H1 (cell line): ENCODE measurements around the gene ITM2B. TPM values are rescaled to one million over a fixed set of nuclear protein-coding genes. Genes with fewer than 3 reads are reported as not detected.

Experiments
- CTCF ChIA-PET: fragments of 300-600 bp; sonication (Branson Sonifier 250); formaldehyde crosslinking; loops from one replicate; lab custom pipeline; 2021; ENCODE audit not compliant: partially characterized antibody; lab: Charles Lee
- POLR2A ChIA-PET: fragments of 300-600 bp; sonication (Branson Sonifier 250); formaldehyde crosslinking; loops from one replicate; lab custom pipeline; 2021; ENCODE audit warnings: inconsistent platforms; ENCODE audit not compliant: partially characterized antibody; lab: Charles Lee
- DNase-seq, 2 experiments: peaks; one replicate each; pipeline versions ENCODE4 v3.0.0 to v3.0.0-alpha.2; 2010 to 2022; ENCODE audit warnings: low spot score in 2 of 2, low read depth in 1 of 2, mixed read lengths in 1 of 2
- FAIRE-seq: peaks from 2 replicates; lab custom pipeline; 2011; peaks lifted over from hg19 to GRCh38; lab: Jason Lieb, UNC
- H2AFZ ChIP-seq: 2 replicates; pipeline ENCODE4 v1.8.1; 2012; ENCODE audit warnings: low read length, inconsistent platforms
- H2AK5ac ChIP-seq: 2 replicates; pipeline ENCODE4 v1.6.1; 2013; ENCODE audit warnings: low read depth, low read length
- H2BK120ac ChIP-seq: replicated peaks from 2 replicates; pipeline ENCODE3; 2013; ENCODE audit warnings: low read depth, low read length, inconsistent platforms
- H2BK12ac ChIP-seq: 2 replicates; pipeline ENCODE4 v1.6.1; 2013; ENCODE audit warnings: low read depth, low read length
- H2BK15ac ChIP-seq: 2 replicates; pipeline ENCODE4 v1.6.1; 2013; ENCODE audit warnings: low read length
- H2BK20ac ChIP-seq: 2 replicates; pipeline ENCODE4 v1.6.1; 2013; ENCODE audit warnings: low read length
- H2BK5ac ChIP-seq: 2 replicates; pipeline ENCODE4 v1.6.1; 2013; ENCODE audit warnings: low read depth, low read length
- H3K14ac ChIP-seq: 2 replicates; pipeline ENCODE4 v1.6.1; 2013; ENCODE audit warnings: inconsistent platforms; ENCODE audit not compliant: insufficient read length
- H3K18ac ChIP-seq: 2 replicates; pipeline ENCODE4 v1.6.1; 2013; ENCODE audit warnings: low read length; ENCODE audit errors: extremely low read depth
- H3K23ac ChIP-seq: 2 replicates; pipeline ENCODE4 v1.6.1; 2013; ENCODE audit warnings: inconsistent platforms; ENCODE audit not compliant: insufficient read length
- H3K23me2 ChIP-seq: 2 replicates; pipeline ENCODE4 v1.6.1; 2013; ENCODE audit warnings: low read depth, low read length
- H3K27ac ChIP-seq: 2 replicates; pipeline ENCODE4 v1.6.1; 2011; ENCODE audit warnings: low read depth, low read length, inconsistent platforms
- H3K27me3 ChIP-seq, 4 experiments: replicated peaks in 1 of 4; 1 replicate in 1 of 4; 2 replicates in 3 of 4; pipeline versions ENCODE4 v1.6.1 to v1.8.1; 2011 to 2013; ENCODE audit warnings: low read length in 3 of 4, mild to moderate bottlenecking in 3 of 4, inconsistent platforms in 2 of 4, mixed read lengths in 2 of 4, moderate library complexity in 1 of 4; ENCODE audit not compliant: control insufficient read depth in 3 of 4, insufficient read depth in 3 of 4; ENCODE audit errors: extremely low read depth in 1 of 4
- H3K36me3 ChIP-seq, 4 experiments: 2 replicates each; pipeline versions ENCODE4 v1.6.1 to v1.8.1; 2011 to 2013; ENCODE audit warnings: mild to moderate bottlenecking in 4 of 4, low read length in 3 of 4, moderate library complexity in 2 of 4, control low read depth in 1 of 4, inconsistent platforms in 1 of 4; ENCODE audit not compliant: insufficient read depth in 4 of 4, control insufficient read depth in 2 of 4
- H3K4ac ChIP-seq: replicated peaks from 2 replicates; pipeline ENCODE3; 2013; ENCODE audit warnings: low read length, low read depth, mixed read lengths, inconsistent platforms; ENCODE audit not compliant: insufficient read length
- H3K4me1 ChIP-seq, 4 experiments: replicated peaks in 1 of 4; 1 replicate in 1 of 4; 2 replicates in 3 of 4; pipeline versions ENCODE4 v1.6.1 to v1.8.1; 2011 to 2013; ENCODE audit warnings: low read length in 3 of 4, inconsistent platforms in 2 of 4, mixed read lengths in 1 of 4; ENCODE audit not compliant: insufficient read depth in 4 of 4, control insufficient read depth in 3 of 4
- H3K4me2 ChIP-seq, 2 experiments: 2 replicates each; pipeline versions ENCODE4 v1.6.1 to v1.8.1; 2011 to 2013; ENCODE audit warnings: low read depth in 2 of 2, low read length in 2 of 2, control low read depth in 1 of 2, inconsistent platforms in 1 of 2, mild to moderate bottlenecking in 1 of 2; ENCODE audit not compliant: insufficient read depth in 1 of 2
- H3K4me3 ChIP-seq, 4 experiments: fragments of 200-600, 300-600 bp in 1 of 4; sonication (generic), shearing (Covaris generic), sonication (Bioruptor Twin) in 1 of 4; 2 replicates each; pipeline versions ENCODE4 v1.5.1 to v1.8.1; 2011 to 2016; ENCODE audit warnings: low read length in 4 of 4, low read depth in 3 of 4, control low read depth in 2 of 4, inconsistent platforms in 2 of 4, mild to moderate bottlenecking in 2 of 4, mixed read lengths in 1 of 4, moderate library complexity in 1 of 4; ENCODE audit not compliant: insufficient read depth in 2 of 4; ENCODE audit errors: extremely low read depth in 1 of 4
- H3K56ac ChIP-seq: replicated peaks from 2 replicates; pipeline ENCODE3; 2013; ENCODE audit warnings: low read depth, mild to moderate bottlenecking, mixed read lengths, low read length, inconsistent platforms; ENCODE audit not compliant: insufficient read length
- H3K79me1 ChIP-seq: 2 replicates; pipeline ENCODE4 v1.6.1; 2013; ENCODE audit warnings: low read depth, low read length, control low read depth
- H3K79me2 ChIP-seq, 2 experiments: 2 replicates each; pipeline versions ENCODE4 v1.6.1 to v1.8.1; 2012 to 2013; ENCODE audit warnings: low read length in 2 of 2, mild to moderate bottlenecking in 2 of 2, inconsistent platforms in 1 of 2; ENCODE audit not compliant: insufficient read depth in 2 of 2, control insufficient read depth in 1 of 2
- H3K9ac ChIP-seq, 4 experiments: replicated peaks in 1 of 4; 1 replicate in 1 of 4; 2 replicates in 3 of 4; pipeline versions ENCODE4 v1.6.1 to v1.8.1; 2011 to 2013; ENCODE audit warnings: low read depth in 3 of 4, low read length in 3 of 4, control low read depth in 2 of 4, mild to moderate bottlenecking in 2 of 4, moderate library complexity in 2 of 4, inconsistent platforms in 1 of 4; ENCODE audit errors: extremely low read depth in 1 of 4
- H3K9me3 ChIP-seq, 2 experiments: 2 replicates each; pipeline versions ENCODE4 v1.6.1 to v1.8.1; 2012 to 2013; ENCODE audit warnings: mild to moderate bottlenecking in 2 of 2, moderate library complexity in 2 of 2, control low read depth in 1 of 2, inconsistent platforms in 1 of 2, low read depth in 1 of 2, low read length in 1 of 2, mixed read lengths in 1 of 2; ENCODE audit not compliant: insufficient read depth in 2 of 2
- H4K20me1 ChIP-seq, 2 experiments: replicated peaks in 1 of 2; 2 replicates each; pipeline versions ENCODE3 to v1.8.1; 2011 to 2013; ENCODE audit warnings: inconsistent platforms in 2 of 2, low read length in 2 of 2, mild to moderate bottlenecking in 1 of 2; ENCODE audit not compliant: insufficient read depth in 2 of 2, control insufficient read depth in 1 of 2
- H4K5ac ChIP-seq: 2 replicates; pipeline ENCODE4 v1.6.1; 2013; ENCODE audit warnings: low read length, low read depth, mixed read lengths, inconsistent platforms; ENCODE audit not compliant: insufficient read length
- H4K8ac ChIP-seq: 2 replicates; pipeline ENCODE4 v1.8.0; 2013; ENCODE audit warnings: mild to moderate bottlenecking, moderate library complexity, low read length, inconsistent platforms; ENCODE audit not compliant: insufficient read depth; ENCODE audit errors: extremely low read depth
- H4K91ac ChIP-seq: replicated peaks from 2 replicates; pipeline ENCODE3; 2013; ENCODE audit warnings: low read length, mixed read lengths, inconsistent platforms; ENCODE audit not compliant: insufficient read length
- CHD1 ChIP-seq: IDR thresholded peaks from 2 replicates; pipeline ENCODE4 v1.6.1; 2012; ENCODE audit warnings: low read depth, low read length, improper control_type of control experiment
- SRF ChIP-seq: IDR thresholded peaks from 2 replicates; pipeline ENCODE4 v1.6.1; 2011; ENCODE audit warnings: mild to moderate bottlenecking, low read depth, low read length, moderate library complexity
- WGBS, 2 experiments: shearing (Covaris generic) in 1 of 2; methylation state at CpG; one replicate each; pipeline versions ENCODE4 v1.1.6 to v1.1.7; 2013 to 2015; ENCODE audit warnings: low lambda C conversion rate in 2 of 2, mixed read lengths in 2 of 2, inconsistent platforms in 1 of 2, low coverage in 1 of 2, missing lambda C conversion rate in 1 of 2; ENCODE audit not compliant: insufficient replicate concordance in 2 of 2, insufficient coverage in 1 of 2, insufficient read length in 1 of 2; ENCODE audit errors: extremely low coverage in 1 of 2, missing lambda C conversion rate in 1 of 2; 5-methylcytosine and 5-hydroxymethylcytosine counted together
- polyA plus RNA-seq, 7 experiments: library from polyadenylated mRNA; depleted of rRNA in 3 of 7; stranded (reverse) in 5 of 7; unstranded in 2 of 7; fragments of >200 nt in 5 of 7; fragments of 200-250 nt in 2 of 7; gene quantifications; 1 replicate in 5 of 7; 2 replicates in 1 of 7; 4 replicates in 1 of 7; pipeline versions ENCODE4 v1.2.1 to v1.2.3, GENCODE V29; 2011 to 2013; ENCODE audit warnings: missing spikeins in 2 of 7, mixed read lengths in 2 of 7
- total RNA-seq: library from RNA; stranded (reverse); fragmentation: NEBNext Ultra II Directional; extraction: Animal tissue kit (Norgen Biotek cat#: 25700); gene quantifications from 2 replicates; pipeline ENCODE4 v1.2.1, GENCODE V29; 2021

ITM2B gene
- total and polyA plus RNA-seq, 2 of the 8 experiments (the other 6 are each of a cell fraction or from before 2014, with no cell fraction given), result 132 to 184 TPM

- H3K4me3 ChIP-seq, result no peak overlapping the region
Measured at GRCh38 chr13:48230541-48230940, 2.5 kb upstream of the ITM2B start.

More at GRCh38 chr13:48230541-48230940, 2.5 kb upstream of the ITM2B start:
- Histone ChIP-seq H2AFZ (no peak overlapping the region), H2BK120ac (no peak overlapping the region), H3K79me1 (no peaks in the 10 kb centered on the region), H2BK15ac (no peak overlapping the region), H3K79me2 (peaks cover 0 to 21% of the 10 kb centered on the region in 2 experiments; a peak in 2 of 4 replicates), H3K36me3 (no peaks in the 10 kb centered on the region), H2BK5ac (no peak overlapping the region), H4K8ac (no peak overlapping the region), H3K4me2 (no peak overlapping the region), H3K9ac (no peak overlapping the region), H3K56ac (no peak overlapping the region), H4K91ac (no peak overlapping the region), H2BK12ac (no peak overlapping the region), H3K9me3 (no peaks in the 10 kb centered on the region), H3K14ac (no peak overlapping the region), H3K18ac (no peak overlapping the region), H3K23ac (no peak overlapping the region), H3K23me2 (peaks cover 4% of the 10 kb centered on the region; the same call in 1 of the 2 replicates), H4K20me1 (no peaks in the 10 kb centered on the region), H3K27me3 (peaks cover 0 to 8% (median 3%) of the 10 kb centered on the region in 4 experiments; a peak in 3 of 7 replicates), H3K4me1 (peaks cover 0 to 3% (median under 1%) of the 10 kb centered on the region in 4 experiments; a peak in 2 of 7 replicates), H3K4ac (no peak overlapping the region), H4K5ac (no peak overlapping the region), H2AK5ac (no peak overlapping the region), H3K27ac (no peak overlapping the region), H2BK20ac (no peak overlapping the region)
- POLR2A ChIA-PET, result interaction anchor here (1.0 kb wide), 1 partner anchor 9 kb away, joined by 3 read pairs; no protein-coding TSS in a partner anchor
- WGBS, 2 experiments, result 88% methylated on average over 2 of the region's 2 CpGs; no CpG with 5 or more reads in 1 of the 2 experiments
- CTCF ChIA-PET, result no interaction called here
- no peak for FAIRE-seq
- no peak for DNase-seq
- TF ChIP-seq SRF (no peak), CHD1 (no peak)
- TF ChIP-seq, all 59 proteins: peak for 0
